Astrocyte of the cerebellum (primary cell): Measurements from ENCODE around the gene AFF3.

Source experiments
- DNase-seq: peaks from one replicate; pipeline ENCODE4 v3.0.0-alpha.2; 2011; ENCODE audit warnings: low read depth
- H3K4me3 ChIP-seq: 2 replicates; pipeline ENCODE4 v1.5.1; 2011; ENCODE audit warnings: mild to moderate bottlenecking, low read depth, low read length, moderate library complexity
- CTCF ChIP-seq: IDR thresholded peaks from 2 replicates; pipeline ENCODE4 v1.5.1; 2012; ENCODE audit warnings: low read length, low read depth, moderate library complexity, mild to moderate bottlenecking; ENCODE audit errors: missing control alignments
- in situ Hi-C: cut with HindIII; loops from 2 replicates; pipeline ENCODE4 v1.10.0; 2017; ENCODE audit warnings: low sequenced_read_pairs

Gene AFF3

DNA sequence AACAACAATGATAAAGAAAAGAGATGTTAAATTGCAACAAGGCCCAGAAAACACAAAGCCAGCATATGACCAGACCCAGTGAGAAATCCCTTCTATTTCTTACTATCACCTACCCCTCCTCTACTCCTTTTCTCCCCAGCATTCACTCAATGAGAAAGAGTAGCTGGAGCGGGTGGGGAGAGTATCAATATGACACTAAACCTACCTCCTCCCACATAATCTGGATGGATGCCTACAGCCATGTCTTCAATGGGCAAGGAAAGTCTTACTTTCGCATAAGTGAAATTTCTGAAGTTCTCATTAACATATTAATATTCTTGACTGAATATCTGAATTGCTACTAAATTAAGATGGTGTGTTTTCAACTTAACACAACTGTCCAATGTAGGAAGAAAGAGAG lies 78.2 kb downstream of the AFF3 start:
- in situ Hi-C loops: no loop called here
- no peak for DNase-seq
- no peak overlapping the region for H3K4me3 ChIP-seq
- no peak for TF ChIP-seq CTCF

GRCh38 chr2:100063459-100063953 lies 78.9 kb downstream of the AFF3 start:
- in situ Hi-C loops: no loop called here
- H3K4me3 ChIP-seq: no peak overlapping the region
- no peak for TF ChIP-seq CTCF
- DNase-seq: no peak

DNA sequence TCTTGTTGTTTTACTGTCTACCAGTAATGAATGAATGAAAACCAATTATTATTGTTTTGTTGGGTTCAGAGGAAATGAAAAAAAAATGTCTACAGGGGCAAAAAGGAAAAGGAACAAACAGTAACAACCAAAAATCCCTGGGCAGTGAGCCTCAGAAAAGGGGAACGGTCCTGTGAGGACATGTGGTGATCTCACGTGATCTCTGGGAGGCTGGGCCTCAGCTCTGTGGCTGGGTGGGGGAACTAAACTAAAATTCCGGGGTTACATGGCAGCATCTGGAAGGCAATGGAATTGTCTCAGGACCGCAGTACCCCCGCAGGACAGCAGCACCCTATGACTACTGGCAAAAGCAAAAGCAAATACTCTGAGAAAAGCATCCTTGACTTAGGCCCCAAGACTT lies 80.1 kb downstream of the AFF3 start:
- in situ Hi-C loops: no loop called here
- no peak for TF ChIP-seq CTCF
- H3K4me3 ChIP-seq: no peak overlapping the region

DNA sequence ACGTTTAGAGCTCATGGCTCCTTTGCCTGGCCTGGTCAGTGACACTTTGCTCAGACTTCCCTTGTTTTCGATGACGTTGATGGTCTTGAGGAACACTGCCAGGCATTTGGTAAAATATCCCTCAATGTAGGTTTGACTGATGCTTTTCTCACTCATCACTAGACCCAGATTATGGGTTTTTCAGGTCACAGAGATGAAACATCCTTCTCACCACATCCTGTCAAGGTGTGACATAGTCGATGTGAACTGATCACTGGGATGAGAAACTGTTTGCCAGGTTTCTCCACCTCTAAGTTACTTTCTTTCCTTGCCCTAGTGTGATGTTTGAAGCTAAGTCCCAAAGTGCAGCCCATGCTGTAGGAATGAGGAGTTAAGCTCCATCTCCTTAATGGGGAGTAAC lies 81.5 kb downstream of the AFF3 start:
- no peak for TF ChIP-seq CTCF
- in situ Hi-C loops: no loop called here
- DNase-seq: no peak
- H3K4me3 ChIP-seq: no peak overlapping the region

More for the DNA sequence above, 80.1 kb downstream of the AFF3 start:
- no peak for DNase-seq

DNA sequence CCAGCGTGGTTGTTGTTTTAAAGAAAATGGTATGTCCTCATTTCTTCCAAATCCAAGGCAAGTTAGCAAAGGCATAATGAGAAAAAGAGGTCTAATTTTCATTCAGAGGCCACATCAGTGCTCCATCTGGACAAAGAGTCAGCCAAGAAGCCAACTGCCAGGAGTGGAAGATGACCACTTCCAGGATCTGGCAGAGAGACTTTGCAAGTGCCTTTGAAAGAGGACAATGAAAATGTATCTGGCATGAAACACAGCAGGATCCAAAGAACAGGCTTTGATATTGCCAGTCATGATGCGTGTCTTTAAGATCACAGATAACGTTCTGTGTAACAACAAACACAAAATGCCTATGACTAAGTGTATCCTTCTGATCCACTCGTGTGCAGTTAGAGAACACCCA lies 82.8 kb downstream of the AFF3 start:
- TF ChIP-seq CTCF: no peak
- in situ Hi-C loops: no loop called here
- DNase-seq: no peak

GRCh38 chr2:100057901-100058261 lies 84.5 kb downstream of the AFF3 start:
- no peak for DNase-seq
- in situ Hi-C loops: no loop called here
- no peak overlapping the region for H3K4me3 ChIP-seq
- no peak for TF ChIP-seq CTCF

More for the DNA sequence above, 82.8 kb downstream of the AFF3 start:
- H3K4me3 ChIP-seq: no peak overlapping the region

DNA sequence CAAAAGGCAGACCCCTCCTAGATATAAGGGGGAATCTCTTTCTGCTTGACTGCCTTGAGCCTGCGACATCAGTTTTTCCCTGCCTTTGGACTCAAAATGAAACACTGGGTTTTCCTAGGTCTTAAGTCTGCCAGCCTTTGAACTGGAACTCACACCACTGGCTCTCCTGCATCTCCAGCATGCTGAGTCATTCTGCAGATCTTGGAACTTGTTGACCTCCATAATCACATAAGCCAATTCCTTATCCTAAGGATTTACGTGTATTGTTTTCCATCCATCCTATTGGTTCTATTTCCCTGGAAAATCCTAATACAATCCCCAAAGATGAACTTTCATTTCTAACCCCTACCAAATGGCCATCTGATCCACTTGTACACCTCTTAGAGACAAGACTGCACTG lies 88.0 kb downstream of the AFF3 start:
- H3K4me3 ChIP-seq: no peak overlapping the region
- no peak for DNase-seq
- in situ Hi-C loops: no loop called here
- TF ChIP-seq CTCF: no peak
